Cardiac muscle cell (in vitro differentiated cells and primary cell): ENCODE measurements around the gene TMEM266. TPM values are rescaled to one million over a fixed set of nuclear protein-coding genes. Genes with fewer than 3 reads are reported as not detected.

Source experiments
- DNase-seq, 2 donors: peaks; one replicate each; pipeline versions ENCODE4 v3.0.0 to v3.0.0-alpha.2; 2010 to 2017; ENCODE audit warnings: low read depth in 1 of 2, low spot score in 1 of 2
- H3K27ac ChIP-seq: fragments of 200-600 bp; sonication (generic); 2 replicates; pipeline ENCODE4 v1.5.1; 2016
- H3K27me3 ChIP-seq: fragments of 200-600 bp; sonication (generic); 2 replicates; pipeline ENCODE4 v1.6.0; 2016; ENCODE audit warnings: control low read depth
- H3K36me3 ChIP-seq: fragments of 200-600 bp; sonication (generic); 2 replicates; pipeline ENCODE4 v1.5.1; 2016; ENCODE audit warnings: control low read depth
- H3K4me1 ChIP-seq: fragments of 200-600 bp; sonication (generic); 2 replicates; pipeline ENCODE4 v1.8.1; 2017; ENCODE audit warnings: low read depth, mild to moderate bottlenecking, mixed run types
- H3K4me3 ChIP-seq: fragments of 200-600 bp; sonication (generic); 2 replicates; pipeline ENCODE4 v1.5.1; 2016; ENCODE audit warnings: mild to moderate bottlenecking
- H3K9me3 ChIP-seq: fragments of 200-600 bp; sonication (generic); 2 replicates; pipeline ENCODE4 v1.5.1; 2017; ENCODE audit warnings: low read depth, mild to moderate bottlenecking, control low read depth
- CTCF ChIP-seq: IDR thresholded peaks from 2 replicates; pipeline ENCODE4 v1.5.1; 2012; ENCODE audit warnings: low read depth, mild to moderate bottlenecking, low read length
- polyA plus RNA-seq: library from polyadenylated mRNA; unstranded; fragments of >200 nt; fragmentation: Nextera tagmentation; extraction: Ambion mirVana; gene quantifications from 2 replicates; pipeline ENCODE4 v1.2.1, GENCODE V29; 2016
- total RNA-seq: library from RNA; depleted of rRNA; stranded (reverse); fragments of >200 nt; gene quantifications from 2 replicates; pipeline ENCODE4 v1.2.3, GENCODE V29; 2016

Gene TMEM266
- total and polyA plus RNA-seq, 2 experiments from 2014 or later, result 0.12 to 1.5 TPM

GRCh38 chr15:76168237-76168984 lies 108.6 kb downstream of the TMEM266 start:
- Histone ChIP-seq H3K9me3 (no peaks in the 10 kb centered on the region), H3K36me3 (no peaks in the 10 kb centered on the region), H3K27ac (no peak overlapping the region), H3K4me1 (no peaks in the 10 kb centered on the region), H3K4me3 (no peak overlapping the region), H3K27me3 (no peaks in the 10 kb centered on the region)
- TF ChIP-seq CTCF, result no peak
- DNase-seq, result no peak

DNA sequence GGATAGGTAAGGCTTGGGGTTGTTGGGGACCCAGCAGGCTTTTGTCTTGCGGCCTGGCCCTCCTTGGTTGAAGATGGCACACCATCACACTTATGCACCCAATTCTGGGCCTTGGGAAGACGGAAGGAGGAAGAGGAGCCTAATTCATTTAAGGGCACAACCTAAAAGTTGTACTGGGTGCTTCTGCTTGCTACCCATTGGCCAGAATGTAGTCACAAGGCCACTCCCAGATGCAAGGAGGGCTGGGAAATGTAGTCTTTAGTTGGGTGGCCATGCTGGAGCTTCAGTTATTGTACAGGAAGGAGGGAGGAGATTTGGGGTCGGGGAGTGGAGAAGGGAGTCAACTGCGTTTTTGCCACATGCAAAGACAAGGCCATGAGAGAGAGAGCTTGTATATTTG lies 109.2 kb downstream of the TMEM266 start:
- no peaks in the 10 kb centered on the region for H3K27me3 ChIP-seq
- peak in 1 of 2 donors; percentile 26 for DNase-seq
- no peak for TF ChIP-seq CTCF
- H3K9me3 ChIP-seq, result no peaks in the 10 kb centered on the region
- H3K36me3 ChIP-seq, result no peaks in the 10 kb centered on the region
- no peak overlapping the region for H3K27ac ChIP-seq
- no peaks in the 10 kb centered on the region for H3K4me1 ChIP-seq
- H3K4me3 ChIP-seq, result no peak overlapping the region

DNA sequence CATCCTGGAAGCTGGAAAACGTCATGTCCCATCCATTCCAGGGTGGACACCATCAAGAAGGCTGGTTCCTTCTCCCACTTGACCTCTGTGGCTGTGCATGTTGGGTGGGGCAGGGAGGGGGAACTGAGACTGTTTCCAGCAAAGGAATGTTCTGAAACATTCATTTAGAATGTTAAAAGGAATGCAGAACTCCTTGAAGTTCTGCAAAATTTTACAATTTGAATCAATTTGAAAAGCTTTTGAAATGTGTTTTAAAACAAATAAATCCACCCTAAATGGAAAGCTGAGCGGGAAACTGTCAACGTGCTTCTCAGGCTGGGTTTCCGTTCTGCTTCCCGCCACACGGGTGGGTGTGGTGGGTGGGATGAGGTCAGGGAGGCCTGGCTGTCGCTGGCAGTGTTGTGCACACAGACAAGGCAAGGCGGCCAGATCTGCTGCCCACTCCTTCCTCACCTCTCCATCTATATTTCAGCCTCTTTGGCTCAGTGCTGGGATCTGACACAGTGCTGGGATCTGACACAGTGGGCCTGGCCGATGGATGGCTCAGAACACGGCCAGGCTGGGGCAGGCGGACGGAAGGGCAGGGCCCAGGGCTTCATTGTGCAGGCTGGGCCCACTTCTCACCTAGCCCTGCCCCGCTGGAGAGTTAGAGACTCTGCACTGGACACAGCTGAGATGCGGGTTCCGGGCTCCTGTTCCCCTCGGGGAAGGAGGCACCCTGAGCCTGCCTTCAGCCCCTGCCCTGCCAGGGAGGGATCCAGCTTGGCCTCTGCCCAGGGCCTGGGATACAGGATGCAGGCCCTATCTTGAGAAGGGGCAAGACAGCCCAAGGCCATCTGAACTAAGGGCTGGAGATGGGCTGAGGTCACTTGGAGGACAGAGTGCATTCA lies 110.4 kb downstream of the TMEM266 start:
- no peak for TF ChIP-seq CTCF
- Histone ChIP-seq H3K36me3 (no peaks in the 10 kb centered on the region), H3K9me3 (no peaks in the 10 kb centered on the region), H3K27me3 (no peaks in the 10 kb centered on the region), H3K4me3 (no peak overlapping the region), H3K4me1 (no peaks in the 10 kb centered on the region), H3K27ac (no peak overlapping the region)
- DNase-seq, result no peak

- no peak for TF ChIP-seq CTCF
Measured at GRCh38 chr15:76172782-76173181, 113.0 kb downstream of the TMEM266 start.

DNA sequence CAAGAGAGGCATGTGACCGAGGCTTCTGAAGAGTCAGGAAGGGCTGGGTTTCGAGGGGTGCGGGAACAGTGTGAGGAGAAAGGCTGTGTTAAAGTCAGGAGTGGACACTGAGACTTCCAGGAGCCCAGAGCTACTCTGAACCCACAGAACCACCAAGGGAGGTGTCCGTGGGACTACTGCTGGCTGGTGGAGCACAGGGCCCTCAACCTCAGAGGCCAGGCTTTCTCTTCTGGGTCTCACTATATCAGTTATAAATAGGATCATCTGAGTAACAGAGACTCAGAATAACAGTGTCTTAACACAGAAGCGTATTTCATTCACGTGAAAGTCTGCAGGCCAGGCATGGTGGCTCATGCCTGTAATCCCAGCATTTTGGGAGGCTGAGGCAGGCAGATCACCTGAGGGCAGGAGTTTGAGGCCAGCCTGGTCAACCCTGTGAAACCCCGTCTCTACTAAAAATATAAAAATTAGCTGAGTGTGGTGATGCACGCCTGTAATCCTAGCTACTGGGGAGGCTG lies 113.6 kb downstream of the TMEM266 start:
- Histone ChIP-seq H3K27ac (no peak overlapping the region), H3K4me3 (no peak overlapping the region), H3K4me1 (no peaks in the 10 kb centered on the region), H3K9me3 (no peaks in the 10 kb centered on the region), H3K36me3 (no peaks in the 10 kb centered on the region), H3K27me3 (no peaks in the 10 kb centered on the region)
- DNase-seq, result no peak
- TF ChIP-seq CTCF, result no peak

More at GRCh38 chr15:76172782-76173181, 113.0 kb downstream of the TMEM266 start:
- DNase-seq, result no peak
- Histone ChIP-seq H3K27ac (no peak overlapping the region), H3K4me3 (no peak overlapping the region), H3K36me3 (no peaks in the 10 kb centered on the region), H3K4me1 (no peaks in the 10 kb centered on the region), H3K27me3 (no peaks in the 10 kb centered on the region), H3K9me3 (no peaks in the 10 kb centered on the region)
